HL-60 (cell line): Measurements from ENCODE around the gene PARVA.

ENCODE experiments used
- DNase-seq, 2 experiments: peaks; one replicate each; pipeline ENCODE4 v3.0.0-alpha.2; 2010 to 2020; ENCODE audit warnings: low read depth in 1 of 2, low spot score in 1 of 2
- H3K27ac ChIP-seq: fragments of 250-450 bp; sonication (Bioruptor Pico); replicated peaks from 2 replicates; pipeline ENCODE4 v1.5.1; 2020; ENCODE audit warnings: mild to moderate bottlenecking, moderate library complexity
- H3K27me3 ChIP-seq: fragments of 250-450 bp; sonication (Bioruptor Pico); 2 replicates; pipeline ENCODE4 v1.5.1; 2021; ENCODE audit warnings: mild to moderate bottlenecking, moderate library complexity; ENCODE audit not compliant: insufficient read depth, poor library complexity, severe bottlenecking
- H3K4me3 ChIP-seq: replicated peaks from 2 replicates; pipeline ENCODE4 v1.5.1; 2011; ENCODE audit warnings: mild to moderate bottlenecking, control low read depth, low read length; ENCODE audit not compliant: insufficient read depth
- GABPA ChIP-seq: IDR thresholded peaks from 2 replicates; pipeline ENCODE4 v1.6.1; 2012; ENCODE audit warnings: low read depth
- POLR2AphosphoS5 ChIP-seq: IDR thresholded peaks from 2 replicates; pipeline ENCODE4 v1.6.1; 2012; ENCODE audit warnings: low read depth
- SPI1 ChIP-seq: IDR thresholded peaks from 2 replicates; pipeline ENCODE4 v1.6.1; 2012; ENCODE audit warnings: low read depth, mild to moderate bottlenecking, borderline replicate concordance
- TF ChIP-seq, protein P1 (sequence below): IDR thresholded peaks from 2 replicates; pipeline ENCODE4 v1.6.1; 2012; ENCODE audit warnings: low read depth; ENCODE audit not compliant: insufficient replicate concordance
- TF ChIP-seq, protein P2 (sequence below): IDR thresholded peaks from one replicate; pipeline ENCODE4 v1.5.1; 2011; ENCODE audit warnings: low read length, control low read depth, inconsistent platforms; ENCODE audit not compliant: insufficient read depth

The PARVA gene

DNA sequence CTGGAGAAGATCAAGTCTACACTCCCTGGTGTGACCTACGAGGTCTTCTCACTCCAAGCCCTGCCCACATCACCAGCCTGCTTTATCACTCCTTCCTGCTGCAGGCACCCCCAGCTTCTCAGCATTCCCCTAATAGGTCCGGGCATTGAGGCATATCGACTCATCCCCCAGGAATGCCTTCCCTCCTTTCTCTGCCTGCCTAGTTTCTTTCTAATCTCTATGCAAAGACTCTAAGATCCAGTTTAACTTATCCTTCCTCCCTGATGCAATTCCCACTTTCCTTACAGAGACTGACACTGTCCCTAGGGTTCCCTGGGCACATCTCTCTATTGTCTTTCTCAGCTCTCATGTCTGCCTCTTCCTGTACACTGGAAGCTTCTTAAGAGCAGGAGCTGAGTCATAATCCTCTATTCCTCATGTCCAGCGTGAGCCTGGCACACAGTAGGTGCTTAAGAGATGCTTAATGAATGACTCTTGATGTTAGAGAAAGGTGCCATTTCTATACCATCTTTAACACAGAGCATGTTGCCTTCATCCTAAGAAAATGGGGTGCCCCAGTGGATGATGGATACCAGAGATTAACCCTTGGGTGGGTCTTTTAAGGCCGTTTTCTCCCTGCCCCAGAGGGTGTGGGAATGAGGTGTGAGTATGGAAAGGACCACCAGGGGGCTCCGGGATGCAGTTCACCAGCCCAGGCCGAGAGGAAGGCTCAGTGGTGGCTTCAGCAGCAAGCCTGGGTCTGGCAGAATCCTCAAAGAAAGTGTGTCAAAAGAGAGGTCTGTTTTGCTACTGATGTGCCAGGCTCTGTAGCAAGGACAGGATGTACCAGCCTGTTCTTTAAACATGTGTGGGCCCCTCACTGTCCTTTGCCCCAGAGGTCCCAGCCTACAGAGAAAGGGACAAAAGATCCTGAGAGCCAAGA lies 34.7 kb downstream of the PARVA start:
- Histone ChIP-seq H3K4me3 (no peak overlapping the region), H3K27ac (no peak overlapping the region), H3K27me3 (peaks cover 5% of the 10 kb centered on the region)
- TF ChIP-seq, protein P1, sequence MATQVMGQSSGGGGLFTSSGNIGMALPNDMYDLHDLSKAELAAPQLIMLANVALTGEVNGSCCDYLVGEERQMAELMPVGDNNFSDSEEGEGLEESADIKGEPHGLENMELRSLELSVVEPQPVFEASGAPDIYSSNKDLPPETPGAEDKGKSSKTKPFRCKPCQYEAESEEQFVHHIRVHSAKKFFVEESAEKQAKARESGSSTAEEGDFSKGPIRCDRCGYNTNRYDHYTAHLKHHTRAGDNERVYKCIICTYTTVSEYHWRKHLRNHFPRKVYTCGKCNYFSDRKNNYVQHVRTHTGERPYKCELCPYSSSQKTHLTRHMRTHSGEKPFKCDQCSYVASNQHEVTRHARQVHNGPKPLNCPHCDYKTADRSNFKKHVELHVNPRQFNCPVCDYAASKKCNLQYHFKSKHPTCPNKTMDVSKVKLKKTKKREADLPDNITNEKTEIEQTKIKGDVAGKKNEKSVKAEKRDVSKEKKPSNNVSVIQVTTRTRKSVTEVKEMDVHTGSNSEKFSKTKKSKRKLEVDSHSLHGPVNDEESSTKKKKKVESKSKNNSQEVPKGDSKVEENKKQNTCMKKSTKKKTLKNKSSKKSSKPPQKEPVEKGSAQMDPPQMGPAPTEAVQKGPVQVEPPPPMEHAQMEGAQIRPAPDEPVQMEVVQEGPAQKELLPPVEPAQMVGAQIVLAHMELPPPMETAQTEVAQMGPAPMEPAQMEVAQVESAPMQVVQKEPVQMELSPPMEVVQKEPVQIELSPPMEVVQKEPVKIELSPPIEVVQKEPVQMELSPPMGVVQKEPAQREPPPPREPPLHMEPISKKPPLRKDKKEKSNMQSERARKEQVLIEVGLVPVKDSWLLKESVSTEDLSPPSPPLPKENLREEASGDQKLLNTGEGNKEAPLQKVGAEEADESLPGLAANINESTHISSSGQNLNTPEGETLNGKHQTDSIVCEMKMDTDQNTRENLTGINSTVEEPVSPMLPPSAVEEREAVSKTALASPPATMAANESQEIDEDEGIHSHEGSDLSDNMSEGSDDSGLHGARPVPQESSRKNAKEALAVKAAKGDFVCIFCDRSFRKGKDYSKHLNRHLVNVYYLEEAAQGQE, result no peak
- TF ChIP-seq SPI1 (no peak), POLR2AphosphoS5 (no peak), GABPA (no peak)
- TF ChIP-seq, protein P2, sequence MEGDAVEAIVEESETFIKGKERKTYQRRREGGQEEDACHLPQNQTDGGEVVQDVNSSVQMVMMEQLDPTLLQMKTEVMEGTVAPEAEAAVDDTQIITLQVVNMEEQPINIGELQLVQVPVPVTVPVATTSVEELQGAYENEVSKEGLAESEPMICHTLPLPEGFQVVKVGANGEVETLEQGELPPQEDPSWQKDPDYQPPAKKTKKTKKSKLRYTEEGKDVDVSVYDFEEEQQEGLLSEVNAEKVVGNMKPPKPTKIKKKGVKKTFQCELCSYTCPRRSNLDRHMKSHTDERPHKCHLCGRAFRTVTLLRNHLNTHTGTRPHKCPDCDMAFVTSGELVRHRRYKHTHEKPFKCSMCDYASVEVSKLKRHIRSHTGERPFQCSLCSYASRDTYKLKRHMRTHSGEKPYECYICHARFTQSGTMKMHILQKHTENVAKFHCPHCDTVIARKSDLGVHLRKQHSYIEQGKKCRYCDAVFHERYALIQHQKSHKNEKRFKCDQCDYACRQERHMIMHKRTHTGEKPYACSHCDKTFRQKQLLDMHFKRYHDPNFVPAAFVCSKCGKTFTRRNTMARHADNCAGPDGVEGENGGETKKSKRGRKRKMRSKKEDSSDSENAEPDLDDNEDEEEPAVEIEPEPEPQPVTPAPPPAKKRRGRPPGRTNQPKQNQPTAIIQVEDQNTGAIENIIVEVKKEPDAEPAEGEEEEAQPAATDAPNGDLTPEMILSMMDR, result no peak
- peak in 1 of 2 experiments; percentile 31 for DNase-seq

- Histone ChIP-seq H3K27ac (no peak overlapping the region), H3K27me3 (peaks cover 5% of the 10 kb centered on the region), H3K4me3 (no peak overlapping the region)
- DNase-seq, result no peak
- TF ChIP-seq SPI1 (no peak), GABPA (no peak), POLR2AphosphoS5 (no peak)
- TF ChIP-seq, protein P1, result no peak
- TF ChIP-seq, protein P2, result no peak
These were observed 36.0 kb downstream of the PARVA start for GRCh38 chr11:12413141-12414052.

GRCh38 chr11:12414611-12415010 lies 37.2 kb downstream of the PARVA start:
- no peak overlapping the region for H3K4me3 ChIP-seq
- TF ChIP-seq SPI1 (no peak), GABPA (no peak)
- no peak for DNase-seq
- peaks cover 5% of the 10 kb centered on the region for H3K27me3 ChIP-seq
- H3K27ac ChIP-seq, result no peak overlapping the region
